ENCODE results near the gene TEX29.

Gene TEX29

DNA sequence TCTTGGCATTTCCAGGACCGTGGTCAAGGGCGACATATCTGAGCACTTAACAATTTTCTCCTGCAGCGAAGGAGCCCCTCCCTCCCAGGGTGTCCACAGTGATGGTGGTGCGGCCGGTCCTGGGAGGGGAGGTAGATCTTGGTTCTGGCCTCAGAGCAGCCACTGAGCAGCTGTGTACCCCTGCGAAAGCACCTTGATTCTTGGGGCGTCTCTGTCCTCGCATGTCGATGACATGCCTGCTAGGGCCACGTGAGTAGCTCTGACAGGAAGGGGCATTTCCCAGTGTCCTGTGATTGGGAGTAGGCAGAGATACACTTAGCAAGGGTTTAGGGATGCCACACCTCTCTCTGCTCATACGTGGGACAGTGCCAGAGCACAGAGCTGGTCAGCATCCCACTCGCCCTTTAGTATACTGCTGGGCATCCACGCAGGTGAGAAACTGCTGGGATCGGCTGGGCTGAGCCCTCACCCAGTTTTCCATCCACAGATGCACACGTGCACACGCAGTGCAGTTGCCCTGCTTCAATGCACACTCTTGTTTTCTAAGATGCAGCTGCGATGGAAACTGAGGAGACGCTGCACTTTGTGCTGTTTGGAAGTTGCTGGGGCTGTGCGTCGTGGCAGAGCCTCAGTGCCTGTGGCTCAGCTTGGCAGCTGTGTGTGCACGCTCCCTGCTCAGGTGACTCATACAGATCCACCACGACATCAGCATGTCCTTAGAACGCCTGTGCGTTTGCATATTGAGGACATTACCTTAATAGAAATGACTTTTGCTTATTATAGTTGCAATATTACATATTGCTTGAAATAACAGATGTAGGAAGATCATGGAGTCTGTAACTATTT is 66.8 kb downstream of the TEX29 start:
- DNase-seq: peak in 3 of 10 donors; percentile 44 to 88 (median 77)
- intact Hi-C loops (cut with DNase I): no loop called here

DNA sequence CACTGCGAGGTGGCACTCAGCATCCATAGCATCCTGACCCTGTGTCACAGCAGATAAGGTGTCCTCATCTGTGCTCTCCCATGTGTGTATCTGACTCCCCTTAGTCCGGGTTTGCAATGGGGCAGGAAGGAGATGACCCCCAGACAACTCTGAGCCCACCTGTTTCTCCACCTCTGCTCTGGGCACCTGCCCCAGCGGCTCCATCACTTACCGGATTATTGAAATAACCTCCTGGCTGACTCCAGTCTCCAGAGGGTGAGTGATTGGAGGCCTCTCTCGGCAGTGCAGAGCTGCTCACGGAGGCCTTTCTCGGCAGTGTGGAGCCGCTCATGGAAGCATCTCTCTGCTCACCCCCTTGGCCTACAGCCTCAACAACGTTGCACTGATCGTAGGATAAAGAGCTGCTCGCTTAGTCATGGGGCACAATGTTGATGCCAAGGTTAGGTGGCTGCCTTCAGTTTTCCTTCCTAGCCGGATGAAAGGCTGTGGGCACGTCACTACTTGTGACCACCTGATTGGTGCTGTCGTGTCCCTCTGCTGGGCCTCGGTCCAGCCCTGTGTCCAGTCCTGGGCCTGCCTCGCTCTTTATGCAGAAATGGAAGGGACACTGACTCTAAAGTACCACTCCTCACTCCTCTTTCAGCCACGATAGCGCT is 67.6 kb downstream of the TEX29 start:
- peak in 2 of 10 donors; percentile 22 to 35 for DNase-seq
- intact Hi-C loops (cut with DNase I): no loop called here

DNA sequence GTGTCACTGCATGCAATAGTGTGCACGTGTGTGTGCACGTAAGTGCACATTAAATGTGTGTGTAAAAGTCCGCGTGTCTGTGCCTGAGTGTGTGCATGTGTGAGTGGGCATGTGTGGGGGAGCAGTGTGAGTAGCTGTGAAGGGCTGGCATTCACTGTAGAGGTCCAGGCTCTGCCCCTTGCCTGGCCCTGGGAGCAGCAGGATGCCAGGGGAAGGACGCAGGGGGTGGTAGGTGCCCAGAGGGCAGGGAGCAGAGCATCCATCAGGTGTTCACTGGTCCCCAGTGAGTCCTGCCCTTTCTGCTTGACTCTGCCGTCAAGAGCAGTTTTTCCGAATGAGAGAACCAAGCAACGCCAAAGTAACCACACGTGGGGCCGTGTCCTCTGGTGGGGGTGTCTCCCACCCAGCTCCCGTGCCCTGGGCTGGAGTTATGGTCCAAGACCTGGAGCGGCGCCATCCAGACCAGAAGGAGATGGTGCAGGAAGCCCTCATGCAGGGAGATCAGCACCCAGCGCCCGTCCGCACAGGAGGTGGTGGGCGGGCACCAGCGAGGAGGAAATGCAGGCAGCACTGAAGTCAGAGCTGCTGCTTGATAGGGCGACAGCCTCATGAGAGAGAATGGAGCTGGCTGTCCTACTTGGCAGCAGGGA is 68.5 kb downstream of the TEX29 start:
- DNase-seq: peak in 8 of 10 donors; percentile 40 to 93 (median 64)
- intact Hi-C loops (cut with DNase I): no loop called here

DNA sequence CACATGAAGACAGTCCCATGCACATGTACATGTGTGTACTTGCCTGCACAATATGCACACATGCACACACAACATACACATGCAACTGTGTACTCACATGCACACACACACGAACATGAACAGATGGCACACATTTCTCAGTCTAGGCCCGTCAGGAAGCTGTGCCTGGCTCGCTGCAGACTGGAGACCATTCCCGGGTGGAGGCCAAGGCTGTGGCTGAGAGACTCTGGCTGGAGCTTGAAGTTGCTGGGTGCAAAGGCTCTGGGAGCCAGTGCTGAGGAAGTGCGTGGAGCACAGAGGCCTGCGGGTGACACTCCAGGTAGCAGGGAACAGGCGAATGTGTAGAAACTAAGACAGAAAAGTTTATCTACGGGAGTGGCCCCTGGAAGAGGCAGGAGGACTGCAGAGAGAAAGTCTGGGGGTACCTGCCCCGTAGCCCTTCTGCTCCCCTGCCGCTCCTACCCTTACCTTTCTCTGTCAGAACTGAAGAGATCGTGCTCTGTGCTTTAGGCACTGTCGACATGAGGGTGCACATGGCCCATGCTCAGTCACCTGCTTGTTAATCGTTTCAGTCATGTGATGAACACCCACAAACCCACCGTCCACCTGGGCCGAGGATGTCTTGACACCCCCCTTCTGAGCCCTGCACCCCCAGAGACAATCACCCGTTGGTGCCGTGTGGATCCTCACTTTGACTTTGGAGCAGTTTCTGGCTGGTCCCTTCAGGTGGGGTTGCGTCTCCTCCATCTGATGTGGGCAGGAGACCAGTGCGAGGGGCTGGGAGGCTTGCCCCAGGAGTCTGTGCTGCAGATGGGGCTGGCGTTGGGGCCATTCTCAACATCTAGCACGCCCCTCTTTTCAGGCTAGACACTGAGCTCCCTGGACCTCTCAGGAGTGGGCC is 69.4 kb downstream of the TEX29 start:
- intact Hi-C loops (cut with DNase I): no loop called here

DNA sequence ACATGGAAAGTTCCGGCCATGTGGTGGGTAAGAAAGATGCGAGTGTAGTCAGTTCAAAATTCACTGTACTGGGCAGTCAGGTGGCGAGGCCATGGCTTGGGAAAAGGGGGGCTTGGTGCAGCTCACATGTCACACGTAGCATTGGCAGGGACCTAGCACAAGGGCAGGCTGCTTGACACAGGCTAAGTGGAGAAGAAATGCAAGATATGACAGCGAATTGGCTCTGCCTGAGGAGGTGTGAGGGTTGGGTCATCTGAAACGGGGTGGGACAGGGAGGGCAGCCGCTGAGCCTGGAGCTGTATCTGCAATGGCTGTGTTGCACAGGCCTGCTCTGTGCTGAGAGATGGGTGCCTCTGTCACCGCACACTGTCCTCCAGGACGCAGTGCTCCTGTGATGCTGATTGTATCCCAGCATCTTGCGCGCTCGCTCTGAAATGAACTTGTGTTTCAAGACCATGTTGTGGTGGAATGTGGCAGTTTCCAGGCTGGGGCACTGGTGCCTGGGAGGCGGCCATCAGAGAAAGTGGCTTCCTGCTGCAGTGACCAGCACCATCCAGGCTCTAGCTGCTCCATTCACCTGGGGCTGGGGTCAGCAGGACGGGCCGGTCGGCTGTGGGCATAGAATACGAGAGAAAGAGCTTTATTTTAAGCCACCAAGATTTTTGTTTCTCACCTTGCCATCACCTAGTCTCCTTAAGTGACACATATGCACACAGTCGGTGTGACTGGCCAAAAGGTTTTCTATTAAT is 70.3 kb downstream of the TEX29 start:
- intact Hi-C loops (cut with DNase I): no loop called here
- DNase-seq: peak in 2 of 10 donors; percentile 40 to 59

More for the DNA sequence above, 69.4 kb downstream of the TEX29 start:
- DNase-seq: peak in 3 of 10 donors; percentile 42 to 73 (median 66)

DNA sequence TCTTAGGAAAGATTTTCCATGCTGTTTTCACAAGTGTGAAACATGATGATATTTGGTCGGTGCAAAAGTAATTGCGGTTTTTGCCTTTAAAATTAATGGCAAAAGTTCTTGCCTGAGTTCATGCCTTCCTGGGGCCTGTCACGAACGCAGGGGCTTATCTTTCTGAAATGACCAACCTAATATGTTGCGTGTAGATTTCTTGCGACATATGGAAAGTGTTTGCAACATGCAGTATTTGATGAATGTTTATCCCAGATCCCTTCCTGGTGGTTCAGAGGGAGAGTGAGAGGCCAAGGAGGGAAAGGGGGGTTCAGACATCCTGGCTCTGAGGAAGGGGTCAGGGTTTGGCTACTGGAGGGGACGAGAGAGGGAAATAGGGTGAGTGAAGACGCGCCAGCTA is 72.0 kb downstream of the TEX29 start:
- DNase-seq: peak in 1 of 10 donors; percentile 18

DNA sequence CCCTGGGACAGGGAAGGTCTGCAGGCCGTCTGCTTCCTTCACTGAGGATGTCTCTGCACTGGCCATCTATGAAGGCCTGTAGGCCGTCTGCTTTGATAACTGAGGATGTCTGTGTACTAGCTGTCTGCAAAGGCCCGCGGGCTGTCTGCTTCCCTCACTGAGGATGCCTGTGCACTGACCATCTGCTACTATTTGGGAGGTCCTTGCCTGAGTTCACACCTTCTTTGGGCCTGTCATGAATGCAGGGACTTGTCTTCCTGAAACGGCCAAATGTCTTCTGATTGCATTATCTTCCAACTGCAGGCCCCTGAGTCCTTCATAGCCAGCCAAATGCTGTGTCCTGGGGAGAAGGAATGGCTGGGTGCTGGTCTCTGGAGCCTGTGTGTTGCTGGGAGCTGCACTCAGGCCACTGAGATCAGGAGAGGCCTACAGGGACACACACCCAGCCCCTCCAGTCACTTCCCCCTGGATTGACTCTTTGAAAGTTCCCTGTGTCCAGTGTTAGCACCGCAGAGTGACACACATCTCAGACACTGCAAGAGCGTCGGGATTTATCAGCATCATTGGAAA is 72.9 kb downstream of the TEX29 start:
- intact Hi-C loops (cut with DNase I): no loop called here
- peak in 3 of 10 donors; percentile 18 to 27 (median 18) for DNase-seq

More for the DNA sequence above, 72.0 kb downstream of the TEX29 start:
- intact Hi-C loops (cut with DNase I): no loop called here

Measured in posterior cingulate gyrus (tissue), 11 donors.